ENCODE measurements around the gene ERICH2.

DNA sequence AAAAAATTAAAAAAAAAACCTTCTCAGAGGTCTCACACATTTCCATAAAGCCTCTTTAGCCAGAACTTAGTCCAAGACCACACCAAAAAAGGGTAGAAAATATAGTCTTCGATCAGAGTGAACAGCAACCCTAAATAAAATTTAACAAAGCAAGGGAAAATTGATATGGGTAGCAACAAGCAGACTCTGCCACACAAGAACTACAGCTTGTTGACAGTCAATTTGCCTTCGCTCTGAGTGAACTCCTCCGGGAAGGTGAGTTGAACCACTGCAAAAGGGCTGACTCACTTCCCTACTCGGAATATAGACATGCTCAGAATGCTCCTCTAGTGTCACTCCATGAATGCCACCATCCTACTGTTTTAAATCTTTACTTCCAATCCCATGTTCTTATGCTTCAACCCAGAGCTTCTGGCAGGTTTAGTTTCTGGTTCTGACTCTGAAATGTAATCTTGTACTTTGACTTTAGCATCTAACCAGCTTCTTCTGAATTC lies 70.6 kb downstream of the ERICH2 start:
- no peak for TF ChIP-seq POLR2A (IDR thresholded peaks at IDR 0.05)
- TF ChIP-seq, protein P1, sequence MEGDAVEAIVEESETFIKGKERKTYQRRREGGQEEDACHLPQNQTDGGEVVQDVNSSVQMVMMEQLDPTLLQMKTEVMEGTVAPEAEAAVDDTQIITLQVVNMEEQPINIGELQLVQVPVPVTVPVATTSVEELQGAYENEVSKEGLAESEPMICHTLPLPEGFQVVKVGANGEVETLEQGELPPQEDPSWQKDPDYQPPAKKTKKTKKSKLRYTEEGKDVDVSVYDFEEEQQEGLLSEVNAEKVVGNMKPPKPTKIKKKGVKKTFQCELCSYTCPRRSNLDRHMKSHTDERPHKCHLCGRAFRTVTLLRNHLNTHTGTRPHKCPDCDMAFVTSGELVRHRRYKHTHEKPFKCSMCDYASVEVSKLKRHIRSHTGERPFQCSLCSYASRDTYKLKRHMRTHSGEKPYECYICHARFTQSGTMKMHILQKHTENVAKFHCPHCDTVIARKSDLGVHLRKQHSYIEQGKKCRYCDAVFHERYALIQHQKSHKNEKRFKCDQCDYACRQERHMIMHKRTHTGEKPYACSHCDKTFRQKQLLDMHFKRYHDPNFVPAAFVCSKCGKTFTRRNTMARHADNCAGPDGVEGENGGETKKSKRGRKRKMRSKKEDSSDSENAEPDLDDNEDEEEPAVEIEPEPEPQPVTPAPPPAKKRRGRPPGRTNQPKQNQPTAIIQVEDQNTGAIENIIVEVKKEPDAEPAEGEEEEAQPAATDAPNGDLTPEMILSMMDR (IDR thresholded peaks at IDR 0.05) = no peak
